ENCODE data around the gene PPP2R3A. TPM values are rescaled to one million over a fixed set of nuclear protein-coding genes. Genes with fewer than 3 reads are reported as not detected.

The PPP2R3A gene
- total RNA-seq, 1 donor from 2014 or later: 19.2 TPM

GRCh38 chr3:135990903-135991302, 25.4 kb downstream of the PPP2R3A start:
- DNase-seq (ENCODE audit: extremely low spot score, unreplicated experiment): no peak
- H3K4me3 Mint-ChIP-seq (ENCODE audit: unreplicated experiment): no peak overlapping the region
- TF ChIP-seq, protein P1, sequence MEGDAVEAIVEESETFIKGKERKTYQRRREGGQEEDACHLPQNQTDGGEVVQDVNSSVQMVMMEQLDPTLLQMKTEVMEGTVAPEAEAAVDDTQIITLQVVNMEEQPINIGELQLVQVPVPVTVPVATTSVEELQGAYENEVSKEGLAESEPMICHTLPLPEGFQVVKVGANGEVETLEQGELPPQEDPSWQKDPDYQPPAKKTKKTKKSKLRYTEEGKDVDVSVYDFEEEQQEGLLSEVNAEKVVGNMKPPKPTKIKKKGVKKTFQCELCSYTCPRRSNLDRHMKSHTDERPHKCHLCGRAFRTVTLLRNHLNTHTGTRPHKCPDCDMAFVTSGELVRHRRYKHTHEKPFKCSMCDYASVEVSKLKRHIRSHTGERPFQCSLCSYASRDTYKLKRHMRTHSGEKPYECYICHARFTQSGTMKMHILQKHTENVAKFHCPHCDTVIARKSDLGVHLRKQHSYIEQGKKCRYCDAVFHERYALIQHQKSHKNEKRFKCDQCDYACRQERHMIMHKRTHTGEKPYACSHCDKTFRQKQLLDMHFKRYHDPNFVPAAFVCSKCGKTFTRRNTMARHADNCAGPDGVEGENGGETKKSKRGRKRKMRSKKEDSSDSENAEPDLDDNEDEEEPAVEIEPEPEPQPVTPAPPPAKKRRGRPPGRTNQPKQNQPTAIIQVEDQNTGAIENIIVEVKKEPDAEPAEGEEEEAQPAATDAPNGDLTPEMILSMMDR (IDR thresholded peaks at IDR 0.05): no peak
- peak overlapping the region; percentile 9 for H3K27ac Mint-ChIP-seq (ENCODE audit: unreplicated experiment)
- no peaks in the 10 kb centered on the region for H3K27me3 Mint-ChIP-seq (ENCODE audit: unreplicated experiment)
- peaks cover 33% of the 10 kb centered on the region for H3K4me1 Mint-ChIP-seq (ENCODE audit: unreplicated experiment)
- H3K9me3 Mint-ChIP-seq (ENCODE audit: unreplicated experiment): no peaks in the 10 kb centered on the region
- H3K36me3 Mint-ChIP-seq (ENCODE audit: unreplicated experiment): no peaks in the 10 kb centered on the region

DNA sequence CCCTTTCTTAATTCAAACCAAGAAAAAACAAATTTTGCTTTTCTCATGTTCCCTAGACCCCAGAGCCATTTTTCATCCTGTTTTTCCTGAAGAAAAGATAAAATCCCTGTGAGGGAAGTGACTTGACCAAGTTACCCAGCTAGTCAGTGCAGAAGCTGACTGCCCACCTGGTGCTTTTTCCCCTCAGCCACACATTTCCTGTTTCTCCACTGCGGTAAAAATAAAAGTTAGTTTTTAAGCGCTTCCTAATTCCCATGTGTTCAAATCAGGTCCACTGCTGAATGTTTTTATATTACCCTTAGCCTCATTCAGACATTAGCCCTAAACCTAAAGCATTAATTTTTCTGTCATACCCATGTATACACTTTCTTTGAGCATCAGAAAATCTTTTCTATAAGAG, 26.1 kb downstream of the PPP2R3A start:
- Mint-ChIP-seq H3K9me3 (ENCODE audit: unreplicated experiment) (no peaks in the 10 kb centered on the region), H3K4me1 (ENCODE audit: unreplicated experiment) (peaks cover 34% of the 10 kb centered on the region), H3K36me3 (ENCODE audit: unreplicated experiment) (no peaks in the 10 kb centered on the region), H3K27me3 (ENCODE audit: unreplicated experiment) (no peaks in the 10 kb centered on the region), H3K4me3 (ENCODE audit: unreplicated experiment) (no peak overlapping the region), H3K27ac (ENCODE audit: unreplicated experiment) (peak overlapping the region; percentile 78)
- no peak for DNase-seq (ENCODE audit: extremely low spot score, unreplicated experiment)
- TF ChIP-seq, protein P1 (IDR thresholded peaks at IDR 0.05): no peak

DNA sequence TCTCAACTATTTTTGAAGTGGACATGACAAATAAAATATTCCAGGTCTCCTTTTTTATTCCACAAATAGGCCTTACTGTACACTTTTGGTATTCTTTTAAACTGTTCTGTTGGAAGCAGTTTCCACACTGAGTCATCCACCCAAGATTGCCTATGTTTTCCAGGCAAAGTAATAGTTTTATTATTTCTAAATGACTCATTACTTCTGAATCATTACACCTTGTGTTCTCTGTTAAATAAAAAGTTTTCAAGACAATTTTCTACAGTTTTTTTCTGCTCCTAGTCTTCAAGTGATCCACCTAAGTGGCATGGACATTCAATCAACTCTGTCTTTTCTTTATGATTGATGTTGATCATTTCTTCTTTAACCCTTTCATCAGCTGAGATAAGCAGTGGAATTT, 26.5 kb downstream of the PPP2R3A start:
- Mint-ChIP-seq H3K9me3 (ENCODE audit: unreplicated experiment) (no peaks in the 10 kb centered on the region), H3K36me3 (ENCODE audit: unreplicated experiment) (no peaks in the 10 kb centered on the region), H3K27ac (ENCODE audit: unreplicated experiment) (peak overlapping the region; percentile 71), H3K4me1 (ENCODE audit: unreplicated experiment) (peaks cover 34% of the 10 kb centered on the region), H3K27me3 (ENCODE audit: unreplicated experiment) (no peaks in the 10 kb centered on the region), H3K4me3 (ENCODE audit: unreplicated experiment) (no peak overlapping the region)
- no peak for DNase-seq (ENCODE audit: extremely low spot score, unreplicated experiment)
- TF ChIP-seq, protein P1 (IDR thresholded peaks at IDR 0.05): no peak

GRCh38 chr3:135994708-135995337, 29.3 kb downstream of the PPP2R3A start:
- TF ChIP-seq, protein P1 (IDR thresholded peaks at IDR 0.05): no peak
- no peak for DNase-seq (ENCODE audit: extremely low spot score, unreplicated experiment)
- Mint-ChIP-seq H3K4me3 (ENCODE audit: unreplicated experiment) (no peak overlapping the region), H3K4me1 (ENCODE audit: unreplicated experiment) (peaks cover 28% of the 10 kb centered on the region), H3K9me3 (ENCODE audit: unreplicated experiment) (no peaks in the 10 kb centered on the region), H3K27ac (ENCODE audit: unreplicated experiment) (no peak overlapping the region), H3K27me3 (ENCODE audit: unreplicated experiment) (no peaks in the 10 kb centered on the region), H3K36me3 (ENCODE audit: unreplicated experiment) (no peaks in the 10 kb centered on the region)

DNA sequence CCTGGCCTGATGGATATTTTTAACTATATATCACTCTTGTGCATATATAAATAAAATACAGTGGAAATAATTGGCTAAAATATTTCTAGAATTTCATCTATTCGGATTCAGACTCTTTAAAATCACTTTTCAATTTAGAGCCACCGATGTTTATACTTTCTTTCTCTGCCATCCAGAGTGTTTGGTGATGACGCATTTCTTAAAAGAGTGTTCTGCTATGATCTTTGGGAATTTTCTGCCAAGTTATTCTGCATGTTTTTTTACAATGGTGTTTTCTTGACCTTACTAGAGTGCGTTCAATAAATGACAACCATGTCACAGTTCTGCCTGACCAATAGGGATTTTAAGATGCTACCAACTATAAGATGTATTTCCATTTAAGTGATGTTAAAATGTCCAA, 30.2 kb downstream of the PPP2R3A start:
- Mint-ChIP-seq H3K9me3 (ENCODE audit: unreplicated experiment) (no peaks in the 10 kb centered on the region), H3K4me3 (ENCODE audit: unreplicated experiment) (no peak overlapping the region), H3K36me3 (ENCODE audit: unreplicated experiment) (no peaks in the 10 kb centered on the region), H3K27me3 (ENCODE audit: unreplicated experiment) (no peaks in the 10 kb centered on the region), H3K27ac (ENCODE audit: unreplicated experiment) (no peak overlapping the region), H3K4me1 (ENCODE audit: unreplicated experiment) (peaks cover 22% of the 10 kb centered on the region)
- DNase-seq (ENCODE audit: extremely low spot score, unreplicated experiment): no peak
- TF ChIP-seq, protein P1 (IDR thresholded peaks at IDR 0.05): no peak

All from osteocyte (in vitro differentiated cells).